GM23338 (cell line): Measurements from ENCODE around the gene REEP3. TPM values are rescaled to one million over a fixed set of nuclear protein-coding genes. Genes with fewer than 3 reads are reported as not detected.

Experiments
- ATAC-seq: fragments of 200-7000 bp; cut with Tn5 transposase; 3 replicates; pipeline ENCODE4 v1.9.1; 2020
- DNase-seq: peaks from one replicate; pipeline ENCODE4 v3.0.0-alpha.2; 2015; ENCODE audit warnings: low spot score
- H2AFZ ChIP-seq: fragments of 200-600 bp; sonication (generic); 2 replicates; pipeline ENCODE4 v1.8.0; 2016; ENCODE audit warnings: antibody characterized with exemption, mild to moderate bottlenecking, moderate library complexity
- H3F3A ChIP-seq: fragments of 200-600 bp; sonication (generic); replicated peaks from 2 replicates; pipeline ENCODE4 v1.8.0; 2017; ENCODE audit warnings: antibody characterized with exemption, mixed run types, low read depth
- H3K27ac ChIP-seq: fragments of 200-600 bp; sonication (generic); 2 replicates; pipeline ENCODE4 v1.6.1; 2016; ENCODE audit warnings: low read depth
- H3K27me3 ChIP-seq: fragments of 200-600 bp; sonication (generic); 2 replicates; pipeline ENCODE4 v1.8.0; 2016; ENCODE audit warnings: mild to moderate bottlenecking, mixed run types, moderate library complexity; ENCODE audit not compliant: insufficient read depth
- H3K36me3 ChIP-seq: fragments of 200-600 bp; sonication (generic); 2 replicates; pipeline ENCODE4 v1.8.0; 2016; ENCODE audit warnings: mild to moderate bottlenecking; ENCODE audit not compliant: insufficient read depth
- H3K4me1 ChIP-seq: fragments of 200-600 bp; sonication (generic); 2 replicates; pipeline ENCODE4 v1.8.0; 2016; ENCODE audit warnings: mild to moderate bottlenecking, moderate library complexity; ENCODE audit not compliant: insufficient read depth
- H3K4me2 ChIP-seq: fragments of 200-600 bp; sonication (generic); 2 replicates; pipeline ENCODE4 v1.7.1; 2017; ENCODE audit warnings: mixed run types
- H3K4me3 ChIP-seq: fragments of 200-600 bp; sonication (generic); 2 replicates; pipeline ENCODE4 v1.6.1; 2016; ENCODE audit warnings: mixed run types
- H3K79me2 ChIP-seq: fragments of 200-600 bp; sonication (generic); replicated peaks from 2 replicates; pipeline ENCODE4 v1.8.0; 2017; ENCODE audit warnings: mild to moderate bottlenecking; ENCODE audit not compliant: insufficient read depth
- H3K9me2 ChIP-seq: fragments of 200-600 bp; sonication (generic); 2 replicates; pipeline ENCODE4 v1.8.0; 2017; ENCODE audit not compliant: insufficient read depth
- H4K20me1 ChIP-seq: fragments of 200-600 bp; sonication (generic); replicated peaks from 2 replicates; pipeline ENCODE4 v1.8.0; 2017; ENCODE audit warnings: mild to moderate bottlenecking; ENCODE audit not compliant: insufficient read depth
- H3K27ac Mint-ChIP-seq: 2 replicates; pipeline ENCODE4 v1.8.0; 2020; ENCODE audit warnings: inconsistent platforms, mild to moderate bottlenecking, moderate library complexity, mixed read lengths
- H3K27me3 Mint-ChIP-seq: 3 replicates; pipeline ENCODE4 v1.8.0; 2022; ENCODE audit warnings: low read depth, mild to moderate bottlenecking, moderate library complexity, mixed read lengths, inconsistent platforms; ENCODE audit not compliant: insufficient read depth, poor library complexity
- H3K36me3 Mint-ChIP-seq: 3 replicates; pipeline ENCODE4 v1.8.0; 2021; ENCODE audit warnings: low read depth, mild to moderate bottlenecking, inconsistent platforms, moderate library complexity, mixed read lengths
- H3K4me1 Mint-ChIP-seq: 3 replicates; pipeline ENCODE4 v1.8.0; 2020; ENCODE audit warnings: mild to moderate bottlenecking, inconsistent platforms, mixed read lengths
- H3K4me3 Mint-ChIP-seq: 3 replicates; pipeline ENCODE4 v1.8.0; 2021; ENCODE audit warnings: moderate library complexity, mild to moderate bottlenecking, inconsistent platforms, mixed read lengths
- H3K9me3 Mint-ChIP-seq: 3 replicates; pipeline ENCODE4 v1.8.0; 2020; ENCODE audit warnings: moderate library complexity, mild to moderate bottlenecking, inconsistent platforms, mixed read lengths
- CTCF ChIP-seq, 2 experiments: fragments of 200-600 bp in 1 of 2; sonication (generic) in 1 of 2; conservative IDR thresholded peaks; 2 replicates each; pipeline versions ENCODE4 v1.5.1 to v1.6.1; 2016 to 2017; ENCODE audit warnings: antibody characterized with exemption in 2 of 2, low read depth in 2 of 2, mild to moderate bottlenecking in 2 of 2, moderate library complexity in 1 of 2
- EZH2 ChIP-seq: fragments of 200-600 bp; sonication (generic); IDR thresholded peaks from one replicate; pipeline ENCODE4 v1.8.0; 2017; ENCODE audit warnings: antibody characterized with exemption, mild to moderate bottlenecking, low read depth; ENCODE audit not compliant: unreplicated experiment
- ZNF331 ChIP-seq: fragments of 250-450 bp; sonication (Bioruptor Pico); IDR thresholded peaks from 2 replicates; pipeline ENCODE4 v1.5.0; 2020; ENCODE audit warnings: low read depth, mild to moderate bottlenecking, moderate library complexity
- polyA plus RNA-seq: library from polyadenylated mRNA; unstranded; fragments of >200 nt; fragmentation: Nextera tagmentation; extraction: Ambion mirVana; gene quantifications from 2 replicates; pipeline ENCODE4 v1.2.1, GENCODE V29; 2016
- total RNA-seq: library from RNA; depleted of rRNA; stranded (reverse); fragments of >200 nt; shearing (Covaris generic); gene quantifications from 2 replicates; pipeline ENCODE4 v1.2.3, GENCODE V29; 2014
- TF ChIP-seq, protein P1 (sequence below): IDR thresholded peaks from one replicate; pipeline ENCODE4 v1.6.1; 2018; ENCODE audit warnings: antibody characterized with exemption; ENCODE audit not compliant: unreplicated experiment

REEP3 gene
- total and polyA plus RNA-seq, 2 experiments from 2014 or later = 29.5 to 48.7 TPM

DNA sequence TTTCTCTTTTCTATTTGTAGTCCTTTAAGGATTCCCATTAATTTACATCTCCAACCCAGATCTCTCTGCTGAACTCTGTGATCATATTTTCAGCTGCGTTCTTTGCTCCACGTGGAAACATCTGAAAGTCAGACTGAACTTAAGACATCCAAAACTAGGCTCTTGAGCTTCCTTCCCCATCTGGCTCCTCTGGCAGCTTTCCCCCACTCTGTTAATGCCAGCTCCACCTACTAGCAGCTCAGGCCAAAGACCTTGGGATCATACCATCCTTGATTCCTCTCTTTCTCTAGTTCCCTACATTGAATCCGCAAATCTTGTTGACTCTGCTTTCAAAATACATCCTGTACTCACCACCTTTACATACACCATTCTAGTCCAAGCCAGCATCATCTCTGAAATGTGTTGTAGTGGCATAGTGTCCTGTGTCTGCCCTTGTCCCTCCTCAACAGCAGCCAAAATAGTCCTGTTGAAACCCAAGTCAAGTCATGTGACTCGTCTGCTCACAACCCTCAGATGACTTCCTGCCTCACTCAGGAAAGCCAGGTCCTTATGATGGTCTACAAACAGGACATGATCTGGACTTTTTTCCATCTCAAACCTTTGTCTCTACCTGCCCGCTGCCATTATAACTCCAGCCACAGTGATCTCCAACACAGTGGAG, 7.0 kb downstream of the REEP3 start:
- no peaks in the 10 kb centered on the region for H3K9me2 ChIP-seq
- TF ChIP-seq EZH2 (no peak), ZNF331 (CRISPR knock-in tag) (no peak)
- peaks cover 25% of the 10 kb centered on the region for H4K20me1 ChIP-seq
- Mint-ChIP-seq H3K4me1 (peaks cover 24% of the 10 kb centered on the region), H3K27me3 (peaks cover 3% of the 10 kb centered on the region), H3K36me3 (peaks cover 6% of the 10 kb centered on the region), H3K9me3 (no peaks in the 10 kb centered on the region), H3K4me3 (no peak overlapping the region), H3K27ac (no peak overlapping the region; the same call in 1 of the 2 replicates)
- DNase-seq (no peak), ATAC-seq (no peak)
- H3K27ac ChIP-seq = no peak overlapping the region
- no peaks in the 10 kb centered on the region for H3K27me3 ChIP-seq
- no peak overlapping the region for H2AFZ ChIP-seq
- H3K4me3 ChIP-seq = no peak overlapping the region
- H3K36me3 ChIP-seq = no peaks in the 10 kb centered on the region
- H3K79me2 ChIP-seq = peaks cover 100% of the 10 kb centered on the region
- H3K4me1 ChIP-seq = peaks cover 10% of the 10 kb centered on the region
- no peak overlapping the region for H3K4me2 ChIP-seq
- no peaks in the 10 kb centered on the region for H3F3A ChIP-seq

DNA sequence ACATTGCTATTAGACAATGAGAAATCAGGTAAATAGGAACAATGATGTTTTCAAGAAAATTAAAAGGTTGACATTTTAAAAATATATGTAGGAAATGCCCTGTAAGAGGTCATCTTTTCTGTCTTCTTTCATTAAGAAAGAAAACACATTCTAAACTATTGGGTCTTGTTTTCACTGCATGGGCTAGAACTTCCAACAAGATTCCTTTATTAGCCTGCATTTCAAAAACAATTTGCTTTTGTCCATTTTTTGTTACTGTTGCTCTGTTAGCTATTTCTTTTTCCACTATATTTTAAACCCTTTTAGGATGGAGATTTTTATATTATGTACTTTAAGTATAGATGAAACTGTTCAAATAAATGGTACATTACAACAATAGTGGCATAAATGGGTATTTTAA, 9.2 kb downstream of the REEP3 start:
- Histone ChIP-seq H3K27me3 (no peaks in the 10 kb centered on the region), H3K36me3 (no peaks in the 10 kb centered on the region), H3K79me2 (peaks cover 100% of the 10 kb centered on the region), H3F3A (no peaks in the 10 kb centered on the region), H3K4me3 (no peak overlapping the region), H3K27ac (no peak overlapping the region), H3K9me2 (no peaks in the 10 kb centered on the region), H3K4me1 (peaks cover 6% of the 10 kb centered on the region; the same call in 1 of the 2 replicates), H4K20me1 (peaks cover 12% of the 10 kb centered on the region), H2AFZ (no peak overlapping the region), H3K4me2 (no peak overlapping the region)
- Mint-ChIP-seq H3K36me3 (peaks cover 6% of the 10 kb centered on the region), H3K9me3 (no peaks in the 10 kb centered on the region), H3K4me3 (no peak overlapping the region), H3K27me3 (peaks cover 3% of the 10 kb centered on the region), H3K4me1 (peaks cover 19% of the 10 kb centered on the region), H3K27ac (no peak overlapping the region)
- TF ChIP-seq CTCF (conservative IDR thresholded peaks at IDR 0.05; ENCODE audit: low read depth in 2 of 2) = no peak
- DNase-seq = no peak
- ATAC-seq = no peak

DNA sequence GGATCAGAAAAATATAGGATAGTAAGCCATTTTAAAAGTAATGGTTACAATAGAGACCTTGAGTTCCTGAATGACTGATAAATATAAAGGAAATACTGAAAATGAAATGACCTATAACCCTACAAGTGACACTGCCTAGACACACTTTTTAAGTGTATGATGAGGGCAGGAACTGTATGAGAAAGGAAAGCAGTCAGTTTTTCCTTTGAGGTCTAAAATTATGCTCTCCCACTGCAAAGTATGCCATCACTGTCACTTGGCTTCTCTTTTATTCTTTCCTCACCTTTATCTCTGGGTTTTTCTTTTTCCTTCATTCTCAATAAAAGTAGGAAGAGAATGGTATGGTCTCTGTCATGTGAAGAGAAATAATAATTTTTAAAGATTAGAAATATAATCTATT, 13.5 kb downstream of the REEP3 start:
- Histone ChIP-seq H3K9me2 (no peaks in the 10 kb centered on the region), H3K36me3 (no peaks in the 10 kb centered on the region), H3K79me2 (peaks cover 96% of the 10 kb centered on the region), H4K20me1 (peaks cover 16% of the 10 kb centered on the region; the same call in 1 of the 2 replicates), H3K4me2 (no peak overlapping the region), H3F3A (no peaks in the 10 kb centered on the region), H2AFZ (no peak overlapping the region), H3K27ac (no peak overlapping the region), H3K27me3 (no peaks in the 10 kb centered on the region), H3K4me3 (no peak overlapping the region), H3K4me1 (no peaks in the 10 kb centered on the region)
- no peak for DNase-seq
- Mint-ChIP-seq H3K4me1 (0 out of 3 replicates have a peak, but pooled peaks cover 4% of the 10 kb centered on the region), H3K4me3 (no peak overlapping the region), H3K27me3 (no peaks in the 10 kb centered on the region), H3K9me3 (no peaks in the 10 kb centered on the region), H3K27ac (no peak overlapping the region), H3K36me3 (no peaks in the 10 kb centered on the region)
- no peak for ATAC-seq
- TF ChIP-seq, protein P1, sequence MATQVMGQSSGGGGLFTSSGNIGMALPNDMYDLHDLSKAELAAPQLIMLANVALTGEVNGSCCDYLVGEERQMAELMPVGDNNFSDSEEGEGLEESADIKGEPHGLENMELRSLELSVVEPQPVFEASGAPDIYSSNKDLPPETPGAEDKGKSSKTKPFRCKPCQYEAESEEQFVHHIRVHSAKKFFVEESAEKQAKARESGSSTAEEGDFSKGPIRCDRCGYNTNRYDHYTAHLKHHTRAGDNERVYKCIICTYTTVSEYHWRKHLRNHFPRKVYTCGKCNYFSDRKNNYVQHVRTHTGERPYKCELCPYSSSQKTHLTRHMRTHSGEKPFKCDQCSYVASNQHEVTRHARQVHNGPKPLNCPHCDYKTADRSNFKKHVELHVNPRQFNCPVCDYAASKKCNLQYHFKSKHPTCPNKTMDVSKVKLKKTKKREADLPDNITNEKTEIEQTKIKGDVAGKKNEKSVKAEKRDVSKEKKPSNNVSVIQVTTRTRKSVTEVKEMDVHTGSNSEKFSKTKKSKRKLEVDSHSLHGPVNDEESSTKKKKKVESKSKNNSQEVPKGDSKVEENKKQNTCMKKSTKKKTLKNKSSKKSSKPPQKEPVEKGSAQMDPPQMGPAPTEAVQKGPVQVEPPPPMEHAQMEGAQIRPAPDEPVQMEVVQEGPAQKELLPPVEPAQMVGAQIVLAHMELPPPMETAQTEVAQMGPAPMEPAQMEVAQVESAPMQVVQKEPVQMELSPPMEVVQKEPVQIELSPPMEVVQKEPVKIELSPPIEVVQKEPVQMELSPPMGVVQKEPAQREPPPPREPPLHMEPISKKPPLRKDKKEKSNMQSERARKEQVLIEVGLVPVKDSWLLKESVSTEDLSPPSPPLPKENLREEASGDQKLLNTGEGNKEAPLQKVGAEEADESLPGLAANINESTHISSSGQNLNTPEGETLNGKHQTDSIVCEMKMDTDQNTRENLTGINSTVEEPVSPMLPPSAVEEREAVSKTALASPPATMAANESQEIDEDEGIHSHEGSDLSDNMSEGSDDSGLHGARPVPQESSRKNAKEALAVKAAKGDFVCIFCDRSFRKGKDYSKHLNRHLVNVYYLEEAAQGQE = no peak
